Measurements from ENCODE around the gene OGFRL1.

The OGFRL1 gene

DNA sequence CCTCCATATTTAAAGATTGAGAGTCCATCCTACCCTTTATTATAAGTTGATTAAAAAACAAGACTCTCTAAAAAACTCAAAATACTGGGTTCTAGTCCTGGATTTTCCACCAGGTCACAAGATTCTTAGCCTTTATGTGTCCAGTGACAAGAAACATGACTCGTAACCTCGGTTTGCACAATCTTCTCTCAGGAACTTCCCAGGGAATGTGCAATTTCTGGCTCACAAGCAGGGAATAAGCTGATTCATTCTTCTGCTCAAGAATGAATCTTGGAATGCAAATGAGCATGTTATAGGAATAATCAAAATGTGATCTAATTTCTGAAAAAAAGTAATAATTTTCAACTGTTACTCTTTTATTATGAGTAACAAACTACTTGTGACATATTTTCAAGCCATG is 45.1 kb downstream of the OGFRL1 start:
- no peak for DNase-seq (ENCODE audit: low read depth in 2 of 2)

DNA sequence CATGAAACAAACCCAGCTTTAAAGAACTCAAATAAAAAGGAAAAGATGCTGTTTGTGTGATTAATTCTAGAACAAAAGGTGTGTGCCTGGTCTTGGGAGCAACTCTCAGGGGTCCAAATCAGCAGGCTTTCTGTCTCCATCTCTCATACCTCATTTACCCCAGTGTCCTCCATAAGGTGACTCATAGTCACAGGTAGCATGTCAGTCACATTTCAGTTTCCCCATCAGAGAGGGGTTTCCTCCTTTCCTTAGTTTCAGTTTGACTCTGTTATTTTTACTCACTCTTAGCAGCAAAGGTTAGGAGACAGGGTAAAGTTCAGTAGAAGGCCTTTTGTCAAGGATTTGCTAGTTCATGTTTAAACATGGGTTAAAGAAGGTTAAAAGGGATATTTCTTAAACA is 46.2 kb downstream of the OGFRL1 start:
- no peak for DNase-seq (ENCODE audit: low read depth in 2 of 2)

DNA sequence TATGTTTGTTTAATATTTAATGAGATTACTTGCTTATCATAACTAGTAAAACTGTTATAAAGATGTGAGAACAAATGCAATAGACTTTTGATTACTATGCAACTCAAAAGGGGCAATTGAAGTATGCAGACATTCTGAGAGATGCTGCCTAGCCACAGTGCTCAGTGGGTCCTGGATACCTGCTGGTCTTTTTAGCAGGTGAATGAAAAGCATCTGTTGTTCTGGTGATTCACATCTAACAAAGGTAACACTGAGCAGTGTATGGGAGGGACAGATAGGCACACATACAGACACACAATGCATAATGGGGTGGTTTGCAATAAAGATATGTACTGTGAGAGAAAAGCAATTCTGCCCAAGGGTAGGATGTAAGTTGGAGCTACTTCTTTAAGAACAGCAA is 46.9 kb downstream of the OGFRL1 start:
- DNase-seq (ENCODE audit: low read depth in 2 of 2): no peak

DNA sequence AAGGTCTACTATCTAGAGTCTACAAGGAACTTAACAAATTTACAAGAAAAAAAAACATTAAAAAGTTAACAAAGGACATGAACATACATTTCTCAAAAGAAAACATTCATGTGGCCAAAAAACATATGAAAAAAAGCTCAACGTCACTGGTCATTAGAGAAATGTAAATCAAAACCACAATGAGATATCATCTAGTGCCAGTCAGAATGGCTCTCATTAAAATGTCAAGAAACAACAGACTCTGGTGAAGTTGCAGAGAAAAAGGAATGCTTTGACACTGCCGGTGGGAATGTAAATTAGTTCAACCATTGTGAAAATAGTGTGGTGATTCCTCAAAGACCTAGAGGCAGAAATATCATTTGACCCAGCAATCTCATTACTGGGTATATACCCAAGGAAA is 48.3 kb downstream of the OGFRL1 start:
- DNase-seq (ENCODE audit: low read depth in 2 of 2): no peak

DNA sequence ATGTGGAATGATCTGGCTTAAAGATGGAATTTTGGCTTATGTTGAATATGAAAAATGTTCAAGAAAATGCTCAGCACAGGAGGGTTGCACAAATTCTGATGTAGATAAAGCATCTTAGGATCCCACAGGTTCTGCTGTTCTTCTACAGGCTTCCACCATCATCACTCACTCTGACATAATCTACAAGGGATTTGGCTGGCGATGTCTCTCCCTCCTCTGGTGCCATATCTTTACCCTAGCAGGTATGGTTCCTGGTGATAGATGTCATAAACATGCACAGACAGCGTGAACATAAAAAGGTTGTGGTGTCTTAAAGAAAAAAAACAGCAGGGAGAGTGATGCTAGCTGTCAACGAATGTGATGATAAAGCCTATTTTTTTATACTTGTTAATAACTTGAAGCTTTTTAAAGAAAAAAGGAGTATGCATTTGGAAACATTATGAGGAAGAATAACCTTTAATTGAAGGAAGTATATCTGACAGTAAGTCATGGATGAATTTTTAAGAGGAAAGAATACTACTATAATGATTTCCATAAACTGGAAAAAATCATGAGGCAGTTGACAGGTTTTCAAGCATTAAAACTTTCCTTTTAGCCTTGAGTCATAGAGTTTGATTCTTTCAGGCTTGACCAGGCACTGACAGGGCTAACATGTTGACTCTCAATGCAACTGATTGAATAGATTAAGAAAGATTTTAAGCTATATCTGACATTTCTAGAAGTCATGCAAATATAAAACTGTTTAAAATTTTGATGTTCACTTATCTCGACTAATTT is 50.1 kb downstream of the OGFRL1 start:
- no peak for DNase-seq (ENCODE audit: low read depth in 2 of 2)

DNA sequence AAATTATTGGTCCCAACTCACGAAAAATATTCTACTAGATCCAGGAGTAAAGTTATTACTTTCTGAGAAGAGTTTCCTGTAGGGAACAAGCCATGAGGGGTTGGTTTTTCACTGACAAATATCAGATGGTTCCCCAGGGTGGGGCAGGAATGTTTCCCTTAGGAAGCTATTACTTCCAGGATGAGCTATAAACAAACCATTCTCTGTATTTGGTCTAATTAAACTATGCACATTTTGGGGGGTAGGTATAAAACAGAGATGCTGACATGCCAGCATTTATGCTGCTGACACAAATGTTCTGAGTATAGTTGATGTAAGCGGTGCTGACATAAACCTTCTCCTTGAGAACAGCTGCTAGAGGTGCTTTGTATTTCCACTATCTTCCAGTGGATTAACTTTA is 54.2 kb downstream of the OGFRL1 start:
- DNase-seq (ENCODE audit: low read depth in 2 of 2): no peak

DNA sequence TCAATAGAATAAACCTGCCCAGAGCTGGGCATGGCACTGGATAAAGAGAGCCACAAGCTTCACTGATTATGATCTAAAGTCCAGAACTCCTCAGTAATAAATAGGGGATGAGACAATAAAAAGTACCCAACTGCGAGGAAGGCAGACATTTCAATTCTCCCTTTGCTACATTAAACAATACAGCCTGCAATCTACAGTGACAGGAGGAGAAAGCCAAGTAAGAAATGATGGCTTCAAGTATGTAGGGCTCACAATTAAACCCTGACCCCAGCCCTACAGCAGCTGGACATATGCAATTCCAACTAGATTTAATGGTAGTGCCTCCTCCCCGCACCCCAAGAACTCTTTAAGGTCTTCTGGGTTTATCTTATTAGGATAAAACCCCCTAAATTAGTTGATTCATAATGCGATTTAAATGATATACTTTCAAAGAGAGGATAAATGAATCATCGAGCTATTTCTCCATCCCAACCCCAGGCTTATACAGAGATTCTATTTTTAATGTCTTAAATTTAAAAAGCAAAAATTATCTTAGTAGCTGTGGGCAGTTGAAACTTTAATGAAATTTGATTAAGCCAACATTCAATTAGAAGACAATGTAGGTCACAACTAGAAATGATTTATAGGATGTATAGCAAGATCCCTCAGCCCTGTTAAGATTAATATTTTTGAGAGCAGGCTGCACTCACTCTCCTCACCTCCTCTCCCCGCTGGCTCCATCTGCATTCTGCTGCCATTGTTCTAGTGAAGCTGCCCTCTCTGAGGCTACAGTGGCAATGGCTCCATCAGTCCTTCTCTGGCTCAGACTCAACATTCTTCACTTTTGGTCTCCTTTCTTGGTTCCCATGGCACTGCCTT is 57.1 kb downstream of the OGFRL1 start:
- no peak for DNase-seq (ENCODE audit: low read depth in 2 of 2)

DNA sequence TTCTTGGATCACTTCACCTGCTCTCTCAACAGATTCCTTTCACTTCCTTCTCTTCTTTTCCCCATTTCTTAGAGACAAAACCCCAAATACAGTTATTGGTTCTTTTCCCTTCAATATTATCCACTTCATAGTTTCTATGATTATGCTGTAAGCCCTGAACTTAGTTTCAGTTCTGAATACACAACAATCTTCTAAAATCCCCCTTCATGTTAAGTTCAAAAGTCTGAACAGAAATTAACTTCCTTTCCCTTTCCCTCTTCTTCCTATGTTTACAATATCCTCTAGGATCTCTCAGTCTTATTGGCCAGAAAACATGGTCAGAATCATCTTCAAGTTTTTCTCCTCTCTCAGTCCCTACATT is 57.7 kb downstream of the OGFRL1 start:
- no peak for DNase-seq (ENCODE audit: low read depth in 2 of 2)

DNA sequence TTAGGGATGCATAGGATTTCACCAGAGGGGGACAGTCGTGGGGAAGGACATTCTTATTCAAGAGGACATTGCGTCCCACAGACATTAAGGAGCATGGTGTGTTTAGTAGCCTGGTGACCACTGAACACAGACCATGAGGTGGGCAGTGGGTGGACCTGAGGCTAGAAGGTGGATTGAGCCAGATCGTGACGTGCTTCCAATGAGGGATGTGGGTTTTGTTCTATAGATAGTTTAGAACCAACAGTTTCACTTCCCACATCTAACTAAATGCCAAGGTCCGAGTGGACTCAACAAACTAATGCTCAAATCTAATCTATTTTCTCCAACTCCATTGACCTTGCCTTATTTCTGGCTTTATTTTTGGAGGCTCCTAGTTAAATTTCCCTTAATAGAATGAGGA is 58.5 kb downstream of the OGFRL1 start:
- no peak for DNase-seq (ENCODE audit: low read depth in 2 of 2)

DNA sequence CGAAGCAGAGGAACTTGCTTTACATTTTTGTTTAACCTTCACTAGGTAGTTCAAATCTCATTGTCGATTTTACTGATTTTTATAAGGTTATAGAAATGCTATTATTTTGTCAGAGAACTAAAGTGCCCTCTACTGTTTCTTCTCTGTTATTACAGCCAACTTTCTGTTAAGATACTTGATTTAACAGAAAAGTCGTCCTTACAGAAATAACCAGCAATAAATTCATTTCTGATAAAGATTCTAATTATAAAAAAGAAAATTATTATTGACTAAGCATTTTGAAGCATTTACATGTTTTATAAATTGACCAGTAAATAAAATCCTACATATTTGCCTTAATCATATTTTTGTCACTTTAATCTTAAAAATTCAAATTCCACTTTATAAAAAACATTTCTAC is 60.8 kb downstream of the OGFRL1 start:
- no peak for DNase-seq (ENCODE audit: low read depth in 2 of 2)

DNA sequence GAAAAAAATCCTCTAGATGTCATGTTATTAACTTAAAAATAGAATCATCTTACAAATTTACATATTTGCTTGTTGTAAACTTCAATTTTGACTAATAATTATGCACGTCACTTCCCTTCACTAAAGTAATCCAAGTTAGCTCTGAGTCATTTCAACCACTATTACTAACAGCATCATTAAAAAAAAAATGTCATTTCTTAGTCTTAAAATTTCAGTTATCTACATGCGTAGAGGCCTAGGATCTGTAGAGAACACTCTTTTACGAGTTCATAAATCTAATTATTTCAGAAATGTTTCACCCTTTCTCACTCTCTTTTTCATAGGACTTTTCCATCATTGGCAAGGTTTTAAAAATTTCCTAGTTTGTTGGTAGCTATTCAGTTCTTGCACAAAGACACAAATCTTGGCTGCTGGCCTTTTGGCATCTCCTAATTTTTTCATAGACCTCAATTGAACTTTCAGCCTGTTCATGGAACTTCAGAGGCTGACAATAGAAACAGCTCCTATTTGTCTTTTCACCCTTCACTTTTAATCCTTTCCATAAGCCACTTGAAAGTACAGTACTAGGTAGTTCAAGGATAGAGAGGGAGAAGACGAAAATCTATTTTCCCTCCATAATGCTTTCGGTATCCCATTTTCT is 61.5 kb downstream of the OGFRL1 start:
- no peak for DNase-seq (ENCODE audit: low read depth in 2 of 2)

DNA sequence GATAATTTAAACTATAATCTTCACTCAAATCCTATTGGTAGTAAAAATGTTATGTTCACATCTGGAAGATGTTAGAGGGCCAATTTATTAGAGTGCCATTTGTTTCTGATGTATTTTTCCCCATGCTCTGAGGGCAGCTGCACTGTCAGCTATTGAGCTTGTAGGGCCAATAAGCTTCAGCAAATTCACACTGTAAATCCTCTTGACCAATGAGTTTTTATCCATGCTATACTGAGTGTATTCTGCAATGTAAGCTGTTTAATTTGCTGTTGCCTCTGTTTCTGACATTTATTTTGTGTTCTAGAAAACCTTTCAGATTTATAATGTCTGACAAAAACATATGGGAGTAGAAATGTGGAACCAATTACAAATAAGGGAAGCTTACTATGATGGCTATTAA is 62.6 kb downstream of the OGFRL1 start:
- DNase-seq (ENCODE audit: low read depth in 2 of 2): no peak

All from stimulated activated CD4-positive, alpha-beta T cell treated with anti-CD3 and anti-CD28 coated beads, Interleukin-4, amount 100 ng/mL, for 48 hours (primary cell).